ENCODE results near the gene GALK1. TPM values are rescaled to one million over a fixed set of nuclear protein-coding genes. Genes with fewer than 3 reads are reported as not detected.

Gene GALK1
- total and polyA plus RNA-seq, 12 donors = 5.2 to 44.6 (median 15.3) TPM

GRCh38 chr17:75773808-75774470 lies 8.9 kb upstream of the GALK1 start:
- DNase-seq = no peak
- peak in 1 of 8 donors; percentile 25 for ATAC-seq
- Histone ChIP-seq H3K4me3 (no peak overlapping the region), H3K9me3 (no peaks in the 10 kb centered on the region), H3K36me3 (peaks cover 4 to 52% (median 21%) of the 10 kb centered on the region in 9 donors), H3K4me1 (peaks cover 9 to 42% (median 34%) of the 10 kb centered on the region in 9 donors), H3K27ac (no peak overlapping the region), H3K27me3 (no peaks in the 10 kb centered on the region)
- intact Hi-C loops (cut with DNase I) = loop anchor here in 3 of 10 donors (5.0 to 10.0 kb wide), 3 partner anchors 51 to 118 kb away; partner anchors contain the start of gene TRIM47 (in 1 of the 3)
- 83 to 87% methylated on average over 15 of the region's 15 CpGs for WGBS, 2 donors
- TF ChIP-seq CTCF (IDR thresholded peaks at IDR 0.05) = no peak

- Histone ChIP-seq H3K27ac (no peak overlapping the region), H3K4me3 (no peak overlapping the region), H3K27me3 (no peaks in the 10 kb centered on the region), H3K4me1 (peaks cover 9 to 38% (median 33%) of the 10 kb centered on the region in 9 donors), H3K9me3 (no peaks in the 10 kb centered on the region), H3K36me3 (peaks cover 0 to 46% (median 14%) of the 10 kb centered on the region in 9 donors)
- peak in 1 of 8 donors; percentile 7 for ATAC-seq
- 85 to 91% methylated on average over 11 to 12 of the region's 12 CpGs for WGBS, 2 donors
- intact Hi-C loops (cut with DNase I) = loop anchor here in 3 of 10 donors (5.0 to 10.0 kb wide), 3 partner anchors 52 to 119 kb away; partner anchors contain the start of gene TRIM47 (in 1 of the 3)
- DNase-seq = no peak
- TF ChIP-seq CTCF (IDR thresholded peaks at IDR 0.05) = no peak
Measured at GRCh38 chr17:75773121-75773807, 8.3 kb upstream of the GALK1 start.

- DNase-seq (no peak), ATAC-seq (no peak)
- 75 to 77% methylated on average over 17 of the region's 17 CpGs for WGBS, 2 donors
- Histone ChIP-seq H3K27me3 (no peaks in the 10 kb centered on the region), H3K4me1 (peaks cover 9 to 21% (median 17%) of the 10 kb centered on the region in 9 donors), H3K27ac (no peak overlapping the region), H3K9me3 (no peaks in the 10 kb centered on the region), H3K4me3 (no peak overlapping the region), H3K36me3 (peaks cover 0 to 29% (median 3%) of the 10 kb centered on the region in 9 donors)
- intact Hi-C loops (cut with DNase I) = loop anchor here in 3 of 10 donors (5.0 to 10.0 kb wide), 3 partner anchors 53 to 121 kb away; partner anchors contain the start of gene TRIM47 (in 1 of the 3)
- peak in 4 of 9 donors; percentile 7 to 31 (median 12) for TF ChIP-seq CTCF (IDR thresholded peaks at IDR 0.05)
Measured at GRCh38 chr17:75771334-75772281, 6.6 kb upstream of the GALK1 start.
